Psoas muscle (tissue), 8 donors: ENCODE results near the gene SSH3. TPM values are rescaled to one million over a fixed set of nuclear protein-coding genes. Genes with fewer than 3 reads are reported as not detected.

Source experiments
- ATAC-seq, 4 donors: fragments of 200-7000 bp; cut with Tn5 transposase; one replicate each; pipeline ENCODE4 v1.9.1; 2020; ENCODE audit warnings: moderate library complexity in 3 of 4, mild to moderate bottlenecking in 2 of 4
- DNase-seq, 2 donors: peaks; one replicate each; pipeline ENCODE4 v3.0.0-alpha.2; 2020
- H3K27ac ChIP-seq: fragments of 200-600 bp; one replicate; pipeline ENCODE4 v1.8.0; 2022
- H3K27me3 ChIP-seq, 3 donors: fragments of 200-600 bp in 1 of 3; one replicate each; pipeline versions ENCODE4 v1.6.1 to v1.8.0; 2013 to 2022; ENCODE audit warnings: low read length in 2 of 3, mild to moderate bottlenecking in 2 of 3, moderate library complexity in 1 of 3; ENCODE audit not compliant: insufficient read depth in 3 of 3
- H3K36me3 ChIP-seq, 2 donors: fragments of 200-600 bp in 1 of 2; one replicate each; pipeline versions ENCODE4 v1.6.1 to v1.8.0; 2013 to 2022; ENCODE audit warnings: low read depth in 1 of 2, mild to moderate bottlenecking in 1 of 2, moderate library complexity in 1 of 2; ENCODE audit not compliant: insufficient read depth in 1 of 2
- H3K4me1 ChIP-seq: fragments of 200-600 bp; one replicate; pipeline ENCODE4 v1.8.0; 2022
- H3K4me3 ChIP-seq: fragments of 200-600 bp; one replicate; pipeline ENCODE4 v1.8.0; 2022; ENCODE audit warnings: mild to moderate bottlenecking
- H3K9me3 ChIP-seq: fragments of 200-600 bp; one replicate; pipeline ENCODE4 v1.8.0; 2022
- CTCF ChIP-seq: fragments of 200-600 bp; IDR thresholded peaks from one replicate; pipeline ENCODE4 v1.8.0; 2022; ENCODE audit warnings: antibody characterized with exemption
- WGBS, 3 donors: extraction: QIAGEN DNeasy Blood & Tissue Kit; methylation state at CpG; one replicate each; pipeline versions ENCODE4 v1.1.6 to v1.1.7; 2013; 5-methylcytosine and 5-hydroxymethylcytosine counted together
- intact Hi-C, 2 donors: fragments of 100-400 bp; cut with DNase I; formaldehyde crosslinking; loops; one replicate each; pipeline versions ENCODE4 v1.11.0 to v1.14.2; 2022
- polyA plus RNA-seq, 3 donors: library from polyadenylated mRNA; stranded (reverse); fragments of 200-250 nt; gene quantifications; one replicate each; pipeline ENCODE4 v1.2.3, GENCODE V29; 2013
- total RNA-seq, 4 donors: library from RNA; stranded (reverse); fragmentation: NEBNext Ultra II Directional in 2 of 4; extraction: Animal tissue kit (Norgen Biotek cat#: 25700) in 2 of 4; gene quantifications; one replicate each; pipeline versions ENCODE4 v1.2.1 to v1.2.4, GENCODE V29; 2021 to 2023
- donor health status: healthy with polysubstance abuse.
- donor health status: DM: no; HTN: no; CAD: no; lungs with moderate emphysema.
- donor health status: Bipolar disorder and iron deficiency.
- donor health status: healthy.
- donor health status: DM: yes; HTN: yes; CAD: no.
- donor health status: DM: no; HTN: no; CAD: no.
- donor health status: DM: no; HTN: no; CAD: no.
- donor health status: DM: yes; HTN: yes; CAD: no.

The SSH3 gene
- total and polyA plus RNA-seq, 7 donors, result 3.0 to 10.1 (median 5.0) TPM

GRCh38 chr11:67313125-67313890 lies 10.0 kb downstream of the SSH3 start:
- Histone ChIP-seq H3K4me3 (no peak overlapping the region), H3K9me3 (no peaks in the 10 kb centered on the region), H3K36me3 (peaks cover 0 to 31% of the 10 kb centered on the region in 2 donors), H3K27me3 (no peaks in the 10 kb centered on the region), H3K4me1 (peaks cover under 1% of the 10 kb centered on the region), H3K27ac (no peak overlapping the region)
- ATAC-seq, result no peak
- no peak for DNase-seq
- WGBS, 3 donors, result 83 to 90% (median 87%) methylated on average over 11 of the region's 11 CpGs
- no peak for TF ChIP-seq CTCF
- intact Hi-C loops, result no loop called here

GRCh38 chr11:67314218-67314617 lies 10.9 kb downstream of the SSH3 start:
- H3K4me1 ChIP-seq, result peaks cover 10% of the 10 kb centered on the region
- WGBS, 3 donors, result 72 to 90% (median 82%) methylated on average over 2 of the region's 2 CpGs
- no peak overlapping the region for H3K4me3 ChIP-seq
- no peaks in the 10 kb centered on the region for H3K27me3 ChIP-seq
- no peak overlapping the region for H3K27ac ChIP-seq
- peaks cover 0 to 21% of the 10 kb centered on the region in 2 donors for H3K36me3 ChIP-seq
- no peak for TF ChIP-seq CTCF
- DNase-seq (no peak), ATAC-seq (no peak)
- H3K9me3 ChIP-seq, result no peaks in the 10 kb centered on the region
- intact Hi-C loops, result no loop called here

GRCh38 chr11:67315325-67315909 lies 12.1 kb downstream of the SSH3 start:
- 82 to 86% (median 83%) methylated on average over 9 of the region's 9 CpGs for WGBS, 3 donors
- Histone ChIP-seq H3K9me3 (no peaks in the 10 kb centered on the region), H3K27ac (no peak overlapping the region), H3K27me3 (no peaks in the 10 kb centered on the region), H3K4me1 (peaks cover 15% of the 10 kb centered on the region), H3K36me3 (peaks cover 0 to 9% of the 10 kb centered on the region in 2 donors), H3K4me3 (no peak overlapping the region)
- intact Hi-C loops, result no loop called here
- no peak for TF ChIP-seq CTCF
- ATAC-seq (no peak), DNase-seq (no peak)

- no peak for TF ChIP-seq CTCF
- ATAC-seq, result peak in 2 of 4 donors; percentile 1
- peak overlapping the region; percentile 86 for H3K27ac ChIP-seq
- peak overlapping the region; percentile 97 for H3K4me3 ChIP-seq
- H3K27me3 ChIP-seq, result no peaks in the 10 kb centered on the region
- DNase-seq, result no peak
- no peaks in the 10 kb centered on the region for H3K9me3 ChIP-seq
- intact Hi-C loops, result loop anchor here (1.0 to 2.0 kb wide), 2 partner anchors 50 to 51 kb away; partner anchors contain the start of gene GRK2 (in 2 of the 2)
- 0 to 2% (median 1%) methylated on average over 10 of the region's 10 CpGs for WGBS, 3 donors
- peaks cover 0 to 6% of the 10 kb centered on the region in 2 donors for H3K36me3 ChIP-seq
- H3K4me1 ChIP-seq, result peaks cover 16% of the 10 kb centered on the region
Measured at GRCh38 chr11:67316882-67317204, 13.5 kb downstream of the SSH3 start.
